ENCODE data around the gene SPRR2A.

GRCh38 chr1:153025797-153026196 lies 31.5 kb downstream of the SPRR2A start:
- TF ChIP-seq, protein P1, sequence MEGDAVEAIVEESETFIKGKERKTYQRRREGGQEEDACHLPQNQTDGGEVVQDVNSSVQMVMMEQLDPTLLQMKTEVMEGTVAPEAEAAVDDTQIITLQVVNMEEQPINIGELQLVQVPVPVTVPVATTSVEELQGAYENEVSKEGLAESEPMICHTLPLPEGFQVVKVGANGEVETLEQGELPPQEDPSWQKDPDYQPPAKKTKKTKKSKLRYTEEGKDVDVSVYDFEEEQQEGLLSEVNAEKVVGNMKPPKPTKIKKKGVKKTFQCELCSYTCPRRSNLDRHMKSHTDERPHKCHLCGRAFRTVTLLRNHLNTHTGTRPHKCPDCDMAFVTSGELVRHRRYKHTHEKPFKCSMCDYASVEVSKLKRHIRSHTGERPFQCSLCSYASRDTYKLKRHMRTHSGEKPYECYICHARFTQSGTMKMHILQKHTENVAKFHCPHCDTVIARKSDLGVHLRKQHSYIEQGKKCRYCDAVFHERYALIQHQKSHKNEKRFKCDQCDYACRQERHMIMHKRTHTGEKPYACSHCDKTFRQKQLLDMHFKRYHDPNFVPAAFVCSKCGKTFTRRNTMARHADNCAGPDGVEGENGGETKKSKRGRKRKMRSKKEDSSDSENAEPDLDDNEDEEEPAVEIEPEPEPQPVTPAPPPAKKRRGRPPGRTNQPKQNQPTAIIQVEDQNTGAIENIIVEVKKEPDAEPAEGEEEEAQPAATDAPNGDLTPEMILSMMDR (IDR thresholded peaks at IDR 0.05), result no peak
- TF ChIP-seq POLR2A (IDR thresholded peaks at IDR 0.05), result no peak
- no peak for TF ChIP-seq POLR2AphosphoS5 (IDR thresholded peaks at IDR 0.05)
- TF ChIP-seq EP300 (IDR thresholded peaks at IDR 0.05), result no peak

Measured in stomach (tissue), 4 donors.